GM18517 (cell line): ENCODE data around the gene ACBD6.
A peak's percentile ranks its signal among the peaks of the same experiment; 100 is the strongest.

Experiments used
- ATAC-seq: cut with Tn5 transposase; IDR thresholded peaks from one replicate; pipeline ENCODE4 v1.9.1; 2021; ENCODE audit warnings: mild to moderate bottlenecking, moderate library complexity; ENCODE audit not compliant: unreplicated experiment

ACBD6 gene

DNA sequence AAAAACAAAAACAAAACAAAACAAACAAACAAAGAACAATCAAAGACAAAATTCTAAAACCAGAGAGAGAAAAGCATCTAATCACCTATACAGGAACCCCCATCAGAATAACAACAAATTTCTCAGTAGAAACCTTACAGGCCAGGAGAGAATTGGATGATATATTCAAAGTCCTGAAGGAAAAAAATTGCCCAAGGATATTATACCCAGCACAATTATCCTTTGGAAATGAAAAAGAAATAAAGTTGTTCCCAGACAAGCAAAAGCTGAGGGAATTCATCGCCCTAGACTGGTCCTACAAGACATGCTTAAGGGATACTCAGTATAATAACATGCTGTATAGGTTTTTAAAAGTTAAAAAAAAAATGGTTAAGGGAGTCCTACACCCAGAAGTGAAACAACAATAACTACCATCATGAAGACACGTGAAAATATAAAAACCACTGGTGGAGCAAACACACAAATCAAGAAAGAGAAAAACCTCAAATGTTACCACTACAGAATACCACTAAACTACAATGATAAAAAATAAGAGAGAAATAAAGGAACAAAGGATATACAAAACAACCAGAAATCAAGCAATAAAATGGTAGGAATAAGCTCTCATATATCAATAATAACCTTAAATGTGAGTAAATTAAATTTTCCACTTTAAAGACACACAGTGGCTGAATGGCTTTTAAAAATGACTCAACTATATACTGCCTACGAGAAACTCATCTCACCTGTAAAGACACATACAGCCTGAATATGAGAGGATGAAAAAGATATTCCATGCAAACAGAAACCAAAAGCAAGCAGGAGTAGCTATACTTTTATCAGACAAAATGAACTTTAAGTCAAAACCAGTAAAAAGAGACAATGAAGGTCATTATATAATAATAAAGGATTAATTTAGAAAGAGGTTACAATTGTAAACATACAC lies 121.9 kb downstream of the ACBD6 start:
- no peak for ATAC-seq

DNA sequence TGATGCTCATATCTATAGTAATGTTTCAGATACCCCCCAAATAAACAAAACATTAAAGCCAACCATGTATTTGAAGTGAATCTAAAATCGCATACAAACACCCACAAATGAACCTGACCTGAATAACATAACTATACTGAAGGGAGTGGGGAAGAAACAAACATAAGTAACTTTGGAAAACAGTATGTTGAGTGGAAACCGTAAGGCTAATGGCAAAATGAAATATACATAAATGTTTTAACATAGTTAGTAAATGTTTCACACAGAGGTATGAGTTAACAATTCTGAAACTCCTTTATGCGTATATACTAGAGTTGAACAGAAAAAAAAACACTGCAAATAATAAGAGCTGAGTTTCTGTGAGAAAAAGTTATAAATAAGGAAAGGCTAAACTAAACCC lies 125.6 kb downstream of the ACBD6 start:
- ATAC-seq: no peak

DNA sequence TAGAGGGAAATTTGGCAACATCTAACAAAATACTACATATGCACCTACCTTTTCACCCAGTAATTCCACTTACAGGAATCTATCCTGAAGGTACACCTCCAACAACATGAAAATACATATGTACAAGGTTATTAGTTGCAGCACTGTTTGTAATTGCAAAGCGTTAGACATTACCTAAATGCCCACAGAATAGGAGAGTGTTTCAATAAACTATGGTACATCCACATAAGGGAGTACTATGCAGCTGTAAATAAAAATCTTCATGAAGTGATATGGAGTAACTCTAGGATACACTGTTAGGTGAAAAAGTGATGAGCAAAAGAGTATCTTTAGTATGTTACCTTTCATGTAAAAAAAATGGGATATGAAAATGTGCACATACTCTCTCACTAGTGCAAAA lies 126.1 kb downstream of the ACBD6 start:
- no peak for ATAC-seq

DNA sequence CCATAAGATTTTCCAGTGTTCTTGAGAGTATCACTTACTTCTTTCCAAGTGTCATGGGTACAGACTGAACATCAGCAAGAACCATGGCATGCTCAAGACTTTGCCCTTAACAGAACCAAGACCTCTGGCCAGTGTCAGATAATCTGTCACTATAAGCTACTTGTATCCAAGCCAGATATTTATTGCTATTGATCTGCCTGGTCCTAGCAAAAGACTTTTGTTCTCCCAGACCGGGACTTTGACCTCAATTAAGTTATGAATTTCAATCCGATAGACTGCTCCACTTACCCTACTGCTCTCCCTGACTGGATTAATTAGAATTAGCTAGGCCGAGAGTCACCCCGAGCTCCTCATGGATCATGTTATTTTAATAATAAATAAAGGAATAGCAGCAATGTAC lies 129.6 kb downstream of the ACBD6 start:
- no peak for ATAC-seq

DNA sequence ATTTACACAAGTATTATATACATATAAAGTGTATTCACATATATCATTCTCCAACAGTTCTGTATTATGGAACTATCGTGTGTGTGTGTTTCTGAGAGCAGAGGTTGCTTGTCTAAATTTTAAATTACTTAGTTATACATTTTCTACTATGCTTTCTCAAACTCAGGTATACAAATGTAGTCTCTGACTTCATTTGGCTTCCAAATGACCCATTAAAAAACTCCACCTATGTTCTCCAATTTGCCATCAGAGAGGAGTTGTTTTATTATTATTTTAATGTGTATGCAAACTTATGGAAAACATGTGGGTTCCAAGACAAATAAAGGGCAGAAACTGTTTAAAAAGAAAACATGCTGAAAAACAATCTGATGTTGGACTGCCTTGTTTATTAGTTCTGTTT lies 131.8 kb downstream of the ACBD6 start:
- no peak for ATAC-seq

DNA sequence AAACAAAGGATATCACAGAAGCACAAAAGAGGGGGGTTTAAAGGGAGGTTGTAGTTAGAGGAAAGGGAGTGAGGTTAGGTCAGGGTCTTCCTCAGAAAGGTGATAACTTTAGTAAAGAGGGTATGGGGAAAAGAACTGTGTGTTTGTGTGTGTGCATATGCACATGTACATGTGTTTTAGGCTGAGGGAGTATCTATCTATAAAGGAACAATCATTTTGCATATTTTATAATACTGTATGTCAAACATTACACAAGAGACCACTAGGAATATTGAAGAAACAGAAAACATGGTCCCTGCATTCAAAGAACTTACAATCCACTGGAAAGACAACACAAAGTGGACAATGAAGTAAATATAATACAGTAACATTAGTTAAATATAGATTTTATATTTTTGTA lies 132.2 kb downstream of the ACBD6 start:
- ATAC-seq: no peak

DNA sequence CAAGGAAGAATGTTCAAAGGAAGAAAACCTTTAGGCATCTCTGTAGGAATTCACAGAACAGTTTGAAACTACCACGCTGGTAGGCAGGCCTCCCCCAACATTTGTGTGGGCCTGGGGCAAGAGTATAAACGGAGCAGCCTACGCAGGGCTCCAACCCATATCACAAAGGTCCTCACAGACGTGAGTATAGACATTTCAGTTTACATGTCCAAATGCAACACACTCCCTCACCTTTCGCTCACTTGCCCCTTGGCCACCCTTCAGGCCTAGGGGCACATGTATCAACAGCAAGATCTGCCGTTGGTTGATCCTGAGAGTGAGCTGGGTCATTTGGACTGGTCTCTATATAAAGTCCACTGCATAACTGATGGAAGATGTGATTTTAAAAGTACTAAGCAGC lies 133.3 kb downstream of the ACBD6 start:
- no peak for ATAC-seq

DNA sequence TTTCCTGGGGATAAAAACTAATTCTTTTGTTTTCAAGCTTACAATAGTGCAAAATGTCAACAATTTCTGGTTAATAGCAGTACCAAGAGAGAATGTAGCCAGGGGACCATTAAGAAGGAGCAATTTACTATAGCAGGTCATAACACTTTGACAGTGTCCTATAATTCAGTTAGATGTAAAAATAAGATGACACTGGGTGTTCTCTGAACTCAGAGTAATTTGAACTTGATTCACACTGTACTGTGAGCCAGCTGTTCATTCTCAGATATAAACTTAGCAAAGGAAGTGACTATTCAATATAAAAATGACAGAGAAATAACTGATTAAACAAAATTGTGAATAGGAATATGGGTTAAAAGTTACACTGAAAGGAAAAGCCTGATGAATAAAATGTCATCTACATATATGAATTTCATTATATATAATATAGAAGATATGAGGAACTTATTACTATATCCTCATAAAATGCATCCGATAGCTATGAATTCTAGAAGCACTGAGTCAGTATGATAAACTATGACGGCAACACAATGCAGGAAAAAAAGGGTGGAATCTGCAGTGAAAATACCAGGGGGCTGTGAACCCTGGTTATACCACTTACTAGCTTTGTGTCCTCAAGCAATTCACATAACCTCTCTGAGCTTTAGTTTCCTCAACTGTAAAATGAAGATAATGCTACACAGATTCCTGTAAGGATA lies 135.9 kb downstream of the ACBD6 start:
- ATAC-seq: no peak

DNA sequence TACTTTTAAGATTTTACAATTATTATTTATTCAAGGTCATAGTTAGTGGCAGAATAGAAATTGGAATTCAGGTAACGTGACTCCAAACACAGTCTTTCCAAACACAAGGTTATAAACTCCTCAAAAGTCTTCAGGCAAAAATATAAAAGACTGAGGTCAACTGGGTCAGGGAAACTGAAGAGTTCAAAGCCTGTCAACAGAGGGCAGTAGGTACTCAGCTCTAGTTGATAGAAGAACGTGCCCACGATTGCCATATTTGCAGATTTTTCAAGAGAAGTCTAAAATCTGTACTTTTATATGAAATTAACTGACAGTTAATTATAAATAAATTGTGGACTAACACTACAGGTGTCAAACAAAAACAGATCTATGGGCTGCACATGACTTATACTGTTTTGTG lies 137.3 kb downstream of the ACBD6 start:
- no peak for ATAC-seq

DNA sequence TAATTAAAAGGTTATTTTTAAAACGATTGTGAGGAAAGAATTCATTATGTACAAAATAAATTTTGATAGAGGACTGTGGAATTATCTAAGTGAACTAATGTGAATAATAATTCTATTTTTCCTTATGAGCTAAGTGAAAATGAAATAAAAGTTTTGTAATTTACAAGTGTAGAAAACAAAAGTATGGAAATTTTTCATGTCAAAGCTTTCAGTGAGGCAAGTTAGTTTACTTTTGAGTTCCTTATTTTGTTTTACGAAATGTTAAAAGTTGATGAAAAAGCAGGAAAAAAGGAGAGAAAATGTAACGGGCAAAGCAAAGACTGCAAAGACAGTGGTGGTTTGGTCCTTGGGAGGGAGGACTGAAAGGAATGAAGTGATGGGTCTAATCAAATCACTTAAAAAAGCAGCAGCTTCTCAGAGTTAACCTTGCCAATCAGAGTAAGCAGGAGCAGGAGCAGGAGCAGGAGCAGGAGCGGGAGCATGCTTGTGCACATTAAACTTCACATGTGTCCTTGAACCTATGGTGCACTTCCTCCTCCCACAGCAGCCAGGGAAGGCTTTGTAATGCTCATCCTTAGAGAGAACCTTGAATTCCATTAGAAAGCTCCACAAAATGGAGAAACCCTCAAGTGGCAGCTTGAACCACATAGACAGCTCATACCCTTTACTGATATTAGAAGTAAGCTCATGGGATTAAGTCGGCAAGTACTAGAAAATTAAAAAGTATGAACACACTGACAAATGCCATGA lies 139.0 kb downstream of the ACBD6 start:
- ATAC-seq: no peak

DNA sequence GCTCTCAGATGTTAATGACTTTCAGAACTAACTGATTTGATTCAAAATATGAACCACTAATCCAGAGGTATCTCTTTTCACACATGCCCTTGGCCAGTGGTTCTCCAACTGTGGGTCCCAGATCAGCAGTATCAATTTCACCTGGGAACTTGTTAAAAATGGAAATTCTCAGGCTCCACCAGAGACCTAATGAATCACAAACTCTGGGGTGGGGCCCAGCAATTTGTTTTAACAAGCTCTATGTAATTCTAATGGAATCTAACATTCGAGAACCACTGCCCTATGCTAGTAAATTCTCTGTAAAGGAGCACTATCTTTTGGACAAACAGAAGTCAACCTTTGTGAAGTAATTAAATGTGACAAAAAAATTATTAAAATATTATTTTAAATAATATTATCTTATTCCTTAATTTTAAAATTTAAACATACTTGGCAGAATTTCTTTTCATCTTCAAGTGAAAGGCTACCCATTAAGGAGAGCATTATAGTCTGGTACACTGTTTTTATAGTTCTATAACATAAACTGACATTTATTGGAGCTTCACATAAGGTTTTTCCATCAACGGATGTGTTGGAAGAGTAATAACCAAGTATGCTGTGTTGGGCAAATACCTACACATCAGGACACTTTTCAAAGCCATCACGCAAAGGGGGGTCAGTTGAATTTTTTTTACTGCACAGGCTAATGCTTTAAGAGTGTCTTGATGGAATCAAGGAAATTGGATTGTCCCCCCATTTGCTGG lies 141.9 kb downstream of the ACBD6 start:
- no peak for ATAC-seq

DNA sequence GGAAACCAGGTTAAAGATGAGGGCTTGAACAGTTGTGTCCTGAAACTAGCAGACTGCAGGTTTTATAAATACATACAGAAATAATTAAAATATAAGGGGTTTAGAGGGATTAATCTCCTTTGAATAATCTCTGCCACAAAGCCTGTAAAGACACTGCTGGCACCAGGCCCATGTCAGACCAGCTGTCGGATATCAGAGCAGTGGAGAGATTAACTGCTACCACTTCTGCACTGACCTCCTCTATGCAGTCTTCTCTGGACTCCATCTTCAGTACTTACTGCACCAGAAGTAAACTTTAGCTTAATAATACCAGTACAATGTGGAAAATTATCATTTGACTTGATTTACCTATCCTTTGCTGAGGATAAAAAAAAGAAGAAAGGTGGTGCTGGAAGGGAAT lies 143.7 kb downstream of the ACBD6 start:
- ATAC-seq: no peak

DNA sequence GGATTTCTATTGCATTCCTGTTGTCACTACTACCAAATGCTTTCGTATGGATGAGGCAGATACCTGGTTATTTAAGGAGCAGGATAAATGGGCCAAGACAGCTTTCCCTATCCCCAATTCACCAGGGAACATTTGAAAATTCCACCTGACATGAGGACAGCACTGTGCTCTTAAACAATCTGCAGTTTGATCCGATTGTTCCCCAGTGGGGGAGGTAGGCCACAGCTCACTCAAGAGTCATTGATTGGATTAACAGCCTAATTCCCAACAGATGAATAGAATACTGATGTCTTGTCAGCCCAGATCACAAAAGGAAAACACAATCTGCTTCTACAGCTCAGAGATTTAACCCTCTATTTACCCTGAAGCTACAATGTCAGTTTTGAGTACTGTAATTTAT lies 148.4 kb downstream of the ACBD6 start:
- ATAC-seq: no peak

DNA sequence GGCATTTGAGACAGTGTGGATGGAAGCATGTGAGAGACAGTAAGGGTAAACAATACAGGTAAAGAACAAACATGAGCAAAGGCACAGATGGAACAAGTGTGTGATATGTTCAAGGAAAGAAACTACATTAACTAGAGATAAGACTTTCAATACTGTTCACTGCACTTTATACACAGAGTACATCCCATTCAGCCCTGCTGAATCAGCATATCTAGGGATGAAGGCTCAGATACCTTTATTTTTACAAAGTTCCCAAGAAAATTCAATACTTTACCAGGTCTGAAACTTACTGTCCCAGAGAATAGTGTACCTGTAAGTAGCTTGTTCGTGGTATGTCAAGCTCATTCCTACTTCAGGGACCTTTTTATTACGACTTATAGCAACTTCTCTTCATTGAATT lies 149.8 kb downstream of the ACBD6 start:
- no peak for ATAC-seq

DNA sequence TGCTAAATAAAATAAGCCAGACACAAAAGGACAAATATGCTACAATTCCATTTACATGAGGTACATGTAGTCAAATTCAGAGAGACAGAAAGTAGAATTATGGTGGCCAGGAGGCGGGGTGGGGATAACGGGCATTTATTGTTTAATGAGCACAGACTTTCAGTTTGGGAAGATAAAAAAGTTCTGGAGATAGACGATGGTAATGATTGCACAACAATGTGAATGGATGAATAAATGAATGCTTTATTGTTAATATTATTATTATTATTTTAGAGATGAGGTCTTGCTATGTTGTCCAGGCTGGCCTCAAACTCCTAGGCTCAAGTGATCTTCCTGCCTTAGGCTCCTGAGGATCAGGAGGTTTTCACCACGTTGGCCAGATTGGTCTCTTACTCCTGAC lies 150.4 kb downstream of the ACBD6 start:
- no peak for ATAC-seq

DNA sequence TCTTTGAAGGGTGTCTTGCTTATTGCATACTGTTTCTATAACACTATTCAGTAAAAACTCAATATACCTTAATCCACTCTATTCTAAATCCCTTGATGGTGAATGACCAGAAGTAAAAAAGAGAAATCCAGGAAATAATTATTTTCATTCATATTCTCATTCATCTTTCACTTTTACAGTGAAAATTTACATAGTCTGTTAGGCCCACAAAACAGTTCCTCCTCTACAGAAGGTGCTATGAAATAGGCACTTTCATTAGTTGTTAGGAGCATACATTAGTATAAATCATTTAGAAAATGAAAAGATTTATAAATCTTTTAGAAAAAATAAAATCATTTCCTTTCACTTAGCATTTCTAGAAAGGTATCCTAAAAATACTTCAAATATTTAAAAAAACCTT lies 157.2 kb downstream of the ACBD6 start:
- ATAC-seq: no peak

DNA sequence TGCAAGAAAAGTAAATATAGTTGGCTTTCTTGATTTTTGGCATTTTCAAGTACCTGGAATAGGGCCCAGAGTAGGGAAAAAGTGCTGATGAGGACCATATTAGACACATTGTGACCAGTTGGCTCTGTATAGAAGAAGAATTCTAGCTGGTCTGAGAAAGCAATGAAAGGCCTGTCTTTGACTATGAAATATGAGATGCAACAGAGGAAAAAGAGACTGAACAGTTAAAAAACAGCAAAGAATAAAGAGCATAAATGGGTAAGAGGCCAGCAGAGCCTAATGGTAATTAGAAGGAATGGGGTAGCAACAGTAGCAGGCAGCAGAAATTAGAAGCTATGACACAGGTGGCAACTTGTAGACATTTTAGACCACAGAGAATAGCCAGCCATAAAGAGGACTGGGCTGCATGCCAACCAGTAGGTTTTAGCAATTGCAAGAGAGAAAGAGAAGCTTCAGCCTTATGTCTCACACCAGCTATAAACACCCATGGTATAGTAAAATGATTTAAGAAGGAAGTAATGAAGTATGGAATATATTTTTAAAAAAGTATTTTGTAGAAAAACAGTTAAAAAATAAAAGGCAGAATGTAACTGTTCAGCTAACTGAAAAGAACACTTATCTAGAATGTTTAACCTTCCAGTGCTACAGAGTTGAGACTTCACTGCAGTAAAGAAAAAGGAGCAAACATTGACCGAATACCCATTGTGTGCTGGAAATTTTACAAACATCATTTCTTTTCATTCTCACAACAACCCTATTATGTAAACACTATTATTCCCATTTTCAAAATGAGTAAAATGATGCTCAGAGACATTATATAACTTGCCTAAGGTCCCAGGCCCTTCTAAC lies 158.2 kb downstream of the ACBD6 start:
- peak; percentile 71 for ATAC-seq

DNA sequence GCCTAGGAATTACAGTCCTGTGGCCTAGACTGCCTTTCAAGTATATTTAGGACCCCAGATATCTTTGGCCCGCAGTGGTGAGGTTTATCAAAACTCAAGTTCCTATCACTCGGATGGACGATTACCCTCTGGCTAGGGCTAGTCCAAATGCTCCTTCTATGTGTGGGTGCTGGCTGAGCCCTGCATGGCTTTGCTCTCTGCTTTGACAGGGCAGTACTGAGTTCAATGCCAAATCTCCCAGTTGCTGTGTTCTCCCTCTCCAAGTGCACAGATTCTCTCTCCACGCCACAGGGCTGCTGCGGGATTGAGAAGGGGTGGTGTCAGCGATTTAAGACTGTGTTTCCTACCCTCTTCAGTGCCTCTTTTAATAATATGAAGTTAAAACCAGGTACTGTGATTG lies 175.3 kb downstream of the ACBD6 start:
- ATAC-seq: no peak

DNA sequence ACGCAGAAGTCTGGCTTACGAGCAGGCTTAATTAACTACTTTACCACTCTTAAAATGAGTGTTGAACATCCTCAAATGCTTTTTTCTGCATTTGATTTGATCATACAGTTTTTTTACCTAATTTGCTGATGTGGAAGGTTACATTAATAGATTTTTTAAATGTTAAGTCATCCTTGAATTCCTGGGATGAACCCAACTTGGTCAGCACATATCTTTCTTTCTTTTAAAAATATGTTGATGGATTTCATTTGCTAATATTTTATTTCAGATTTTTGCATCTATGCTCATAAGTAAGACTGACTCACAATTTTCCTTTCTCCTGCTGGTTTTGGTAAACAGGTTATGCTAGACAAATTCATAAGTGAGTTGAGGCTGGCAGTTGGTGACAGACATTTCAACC lies 189.5 kb downstream of the ACBD6 start:
- ATAC-seq: no peak
